OCI-LY7 (cell line): ENCODE results near the gene PHF14. TPM values are rescaled to one million over a fixed set of nuclear protein-coding genes. Genes with fewer than 3 reads are reported as not detected.

ENCODE experiments used
- BruUV-seq: library from RNA; stranded (reverse); fragments of 400-500 nt; replicated peaks from 2 replicates; lab custom pipeline; 2021; lab: Mats Ljungman, UMichigan
- CTCF ChIA-PET: fragments of 300-600 bp; sonication (Branson Sonifier 250); formaldehyde crosslinking; loops from one replicate; lab custom pipeline; 2022; ENCODE audit warnings: antibody characterized with exemption; ENCODE audit not compliant: unreplicated experiment; lab: Charles Lee
- POLR2A ChIA-PET: fragments of 300-600 bp; sonication (Branson Sonifier 250); formaldehyde crosslinking; loops from one replicate; lab custom pipeline; 2022; ENCODE audit warnings: antibody characterized with exemption; lab: Charles Lee
- DNase-seq: peaks from one replicate; pipeline ENCODE4 v3.0.0-alpha.2; 2015; ENCODE audit warnings: low spot score
- H2AFZ ChIP-seq: fragments of 200-600 bp; sonication (generic), shearing (Covaris generic); 2 replicates; pipeline ENCODE4 v1.6.1; 2014; ENCODE audit warnings: mild to moderate bottlenecking, antibody characterized with exemption, low read length, moderate library complexity
- H3K27ac ChIP-seq: fragments of 200-600 bp; sonication (generic); 2 replicates; pipeline ENCODE4 v1.5.1; 2014; ENCODE audit warnings: mixed run types, low read depth, mild to moderate bottlenecking, moderate library complexity, low read length, inconsistent platforms; ENCODE audit not compliant: poor library complexity, severe bottlenecking
- H3K36me3 ChIP-seq: fragments of 200-600 bp; sonication (generic); 2 replicates; pipeline ENCODE4 v1.6.1; 2014; ENCODE audit warnings: mild to moderate bottlenecking, antibody characterized with exemption, low read length, moderate library complexity, mixed read lengths; ENCODE audit not compliant: insufficient read depth
- H3K4me1 ChIP-seq: fragments of 200-600 bp; sonication (generic); 2 replicates; pipeline ENCODE4 v1.5.1; 2014; ENCODE audit warnings: mild to moderate bottlenecking, low read length; ENCODE audit not compliant: insufficient read depth, poor library complexity, severe bottlenecking
- H3K4me2 ChIP-seq: fragments of 200-600 bp; sonication (generic); 2 replicates; pipeline ENCODE4 v1.6.1; 2014; ENCODE audit warnings: mild to moderate bottlenecking, low read length
- H3K4me3 ChIP-seq: fragments of 200-600 bp; sonication (generic); 2 replicates; pipeline ENCODE4 v1.5.1; 2014; ENCODE audit warnings: mild to moderate bottlenecking, low read depth, low read length; ENCODE audit not compliant: poor library complexity, severe bottlenecking
- H3K79me2 ChIP-seq: fragments of 200-600 bp; sonication (generic); 2 replicates; pipeline ENCODE4 v1.6.1; 2016; ENCODE audit warnings: low read depth, mild to moderate bottlenecking, low read length, moderate library complexity, mixed read lengths; ENCODE audit not compliant: insufficient read depth
- H3K9me2 ChIP-seq: fragments of 200-600 bp; sonication (generic); 2 replicates; pipeline ENCODE4 v1.6.1; 2016; ENCODE audit warnings: mild to moderate bottlenecking, low read length, mixed read lengths; ENCODE audit not compliant: insufficient read depth
- H3K9me3 ChIP-seq: fragments of 200-600 bp; sonication (generic); 2 replicates; pipeline ENCODE4 v1.6.1; 2014; ENCODE audit warnings: mild to moderate bottlenecking, mixed run types, low read length, mixed read lengths
- H4K20me1 ChIP-seq: fragments of 200-600 bp; sonication (generic); 2 replicates; pipeline ENCODE4 v1.6.1; 2014; ENCODE audit warnings: mild to moderate bottlenecking, antibody characterized with exemption, low read length, moderate library complexity, mixed read lengths; ENCODE audit not compliant: insufficient read depth
- EZH2phosphoT487 ChIP-seq: fragments of 200-600 bp; sonication (generic); IDR thresholded peaks from 2 replicates; pipeline ENCODE4 v1.6.1; 2018; ENCODE audit warnings: low read depth, borderline replicate concordance, mild to moderate bottlenecking, mixed run types, antibody characterized with exemption, low read length, moderate library complexity, mixed read lengths
- intact Hi-C: fragments of 100-400 bp; cut with micrococcal nuclease; formaldehyde crosslinking; loops from one replicate; pipeline ENCODE4 v1.10.0; 2022; ENCODE audit not compliant: unreplicated experiment
- total RNA-seq, 2 experiments: library from RNA; depleted of rRNA in 1 of 2; stranded (reverse); fragments of >200 nt in 1 of 2; shearing (Covaris generic) in 1 of 2; gene quantifications; 2 replicates each; pipeline ENCODE4 v1.2.3, GENCODE V29; 2014 to 2022
- TF ChIP-seq, protein P1 (sequence below): fragments of 200-600 bp; sonication (generic); conservative IDR thresholded peaks from 2 replicates; pipeline ENCODE4 v1.5.1; 2014; ENCODE audit warnings: mild to moderate bottlenecking, antibody characterized with exemption, low read length, moderate library complexity, mixed read lengths

The PHF14 gene
- total RNA-seq, 2 experiments from 2014 or later: 39.9 to 55.5 TPM

DNA sequence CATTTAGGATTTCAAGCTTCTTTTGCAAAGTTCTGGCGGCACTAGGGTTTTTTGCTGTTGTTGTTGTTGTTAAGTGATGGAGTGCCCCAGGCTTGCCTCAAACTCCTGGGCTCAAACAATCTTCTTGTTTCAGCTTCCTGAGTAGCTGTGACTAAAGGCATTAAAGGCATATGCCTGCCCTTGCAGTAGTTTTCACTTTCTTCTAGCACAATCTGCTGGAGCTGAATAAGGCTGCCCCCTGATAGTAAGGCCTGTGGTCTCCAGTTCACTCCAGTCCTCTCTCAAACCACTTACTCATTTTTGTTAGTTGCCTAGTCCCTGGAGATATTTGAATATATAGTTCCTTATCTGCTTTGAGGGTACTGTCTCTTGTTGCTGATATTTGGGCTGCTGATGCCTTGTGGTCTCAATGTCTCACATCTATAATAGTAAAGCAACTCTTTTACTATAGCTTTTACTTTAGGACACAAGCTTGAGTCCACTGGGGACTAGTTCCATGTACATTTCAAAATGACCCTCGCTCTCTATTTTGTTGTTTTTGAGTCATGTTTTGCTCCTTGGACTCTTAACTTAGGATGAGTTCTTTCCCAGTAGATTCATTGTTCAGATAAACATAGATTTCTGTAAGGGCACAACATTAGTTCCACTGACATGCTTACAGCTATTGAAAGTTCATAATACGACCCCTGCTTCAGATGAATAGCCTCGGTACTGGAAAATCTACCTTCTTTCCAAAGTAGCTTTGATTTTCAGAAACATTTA is 25.5 kb downstream of the PHF14 start:
- POLR2A ChIA-PET: interaction anchor here (0.7 to 0.9 kb wide), 3 partner anchors 10 to 39 kb away, joined by 3 to 4 read pairs (median 3); no protein-coding TSS in a partner anchor

DNA sequence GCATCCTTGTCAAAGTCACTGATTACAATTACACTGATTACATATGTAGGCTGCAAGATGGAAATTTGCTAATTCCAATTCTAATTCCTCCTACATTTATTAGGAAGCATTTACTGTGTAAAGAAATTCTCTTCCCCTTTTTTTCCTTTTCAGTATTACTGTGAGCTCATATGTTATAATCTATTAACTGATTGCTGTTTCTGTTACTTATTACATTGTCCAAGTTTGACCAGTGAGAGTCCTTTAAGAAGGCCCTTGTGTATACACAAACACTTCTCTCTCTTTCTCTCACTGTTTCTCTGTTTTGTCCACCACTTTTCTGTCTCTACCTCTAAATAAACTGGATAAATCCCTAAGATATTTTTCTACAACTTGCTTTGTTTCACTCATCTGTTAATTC is 31.5 kb downstream of the PHF14 start:
- H3K4me3 ChIP-seq: no peak overlapping the region

More for the DNA sequence above, 25.5 kb downstream of the PHF14 start:
- intact Hi-C loops: no loop called here
- peaks cover 53% of the 10 kb centered on the region for H3K79me2 ChIP-seq
- H3K4me3 ChIP-seq: no peak overlapping the region
- H2AFZ ChIP-seq: no peak overlapping the region
- H3K9me2 ChIP-seq: no peaks in the 10 kb centered on the region
- H3K4me1 ChIP-seq: peaks cover 10% of the 10 kb centered on the region
- TF ChIP-seq, protein P1, sequence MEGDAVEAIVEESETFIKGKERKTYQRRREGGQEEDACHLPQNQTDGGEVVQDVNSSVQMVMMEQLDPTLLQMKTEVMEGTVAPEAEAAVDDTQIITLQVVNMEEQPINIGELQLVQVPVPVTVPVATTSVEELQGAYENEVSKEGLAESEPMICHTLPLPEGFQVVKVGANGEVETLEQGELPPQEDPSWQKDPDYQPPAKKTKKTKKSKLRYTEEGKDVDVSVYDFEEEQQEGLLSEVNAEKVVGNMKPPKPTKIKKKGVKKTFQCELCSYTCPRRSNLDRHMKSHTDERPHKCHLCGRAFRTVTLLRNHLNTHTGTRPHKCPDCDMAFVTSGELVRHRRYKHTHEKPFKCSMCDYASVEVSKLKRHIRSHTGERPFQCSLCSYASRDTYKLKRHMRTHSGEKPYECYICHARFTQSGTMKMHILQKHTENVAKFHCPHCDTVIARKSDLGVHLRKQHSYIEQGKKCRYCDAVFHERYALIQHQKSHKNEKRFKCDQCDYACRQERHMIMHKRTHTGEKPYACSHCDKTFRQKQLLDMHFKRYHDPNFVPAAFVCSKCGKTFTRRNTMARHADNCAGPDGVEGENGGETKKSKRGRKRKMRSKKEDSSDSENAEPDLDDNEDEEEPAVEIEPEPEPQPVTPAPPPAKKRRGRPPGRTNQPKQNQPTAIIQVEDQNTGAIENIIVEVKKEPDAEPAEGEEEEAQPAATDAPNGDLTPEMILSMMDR: no peak
- no peaks in the 10 kb centered on the region; the same call in none of the 2 replicates for H4K20me1 ChIP-seq
- H3K36me3 ChIP-seq: peaks cover 89% of the 10 kb centered on the region
- no TSS peak for BruUV-seq
- CTCF ChIA-PET: no interaction called here
- no peak overlapping the region for H3K4me2 ChIP-seq
- H3K27ac ChIP-seq: no peak overlapping the region
- DNase-seq: no peak
- H3K9me3 ChIP-seq: no peaks in the 10 kb centered on the region

DNA sequence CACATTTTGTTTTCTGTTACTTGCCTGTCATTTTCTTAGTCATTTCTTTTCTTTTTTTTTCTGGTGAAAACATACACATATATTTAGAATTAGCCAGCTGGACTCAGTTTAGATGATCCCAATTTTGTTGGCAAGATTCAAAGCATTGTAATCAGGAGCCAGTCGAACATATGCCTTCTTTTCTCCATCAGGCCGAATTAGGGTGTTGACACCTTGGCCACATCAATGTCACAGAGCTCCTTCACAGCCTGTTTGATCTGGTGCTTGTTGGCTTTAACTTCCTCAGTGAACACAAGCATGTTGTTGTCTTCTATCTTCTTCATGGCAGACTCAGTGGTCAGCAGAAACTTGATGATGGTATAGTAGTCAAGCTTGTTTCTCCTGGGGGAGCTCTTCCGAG is 32.6 kb downstream of the PHF14 start:
- BruUV-seq: no TSS peak
- intact Hi-C loops: no loop called here
- Histone ChIP-seq H4K20me1 (no peaks in the 10 kb centered on the region; the same call in 1 of the 2 replicates), H3K79me2 (peaks cover 68% of the 10 kb centered on the region), H3K36me3 (peaks cover 79% of the 10 kb centered on the region), H3K4me2 (no peak overlapping the region), H3K4me3 (no peak overlapping the region), H3K4me1 (no peaks in the 10 kb centered on the region), H3K27ac (no peak overlapping the region), H3K9me3 (no peaks in the 10 kb centered on the region), H2AFZ (no peak overlapping the region), H3K9me2 (no peaks in the 10 kb centered on the region)
- POLR2A ChIA-PET: interaction anchor here (0.7 to 1.1 kb wide), 2 partner anchors 32 to 234 kb away, joined by 4 read pairs; partner anchors contain the start of gene PHF14
- DNase-seq: no peak
- TF ChIP-seq EZH2phosphoT487: no peak
- TF ChIP-seq, protein P1: no peak
- CTCF ChIA-PET: no interaction called here

More for the DNA sequence above, 31.5 kb downstream of the PHF14 start:
- Histone ChIP-seq H3K27ac (no peak overlapping the region), H4K20me1 (no peaks in the 10 kb centered on the region), H2AFZ (no peak overlapping the region), H3K4me2 (no peak overlapping the region), H3K9me2 (no peaks in the 10 kb centered on the region), H3K36me3 (peaks cover 81% of the 10 kb centered on the region), H3K79me2 (peaks cover 69% of the 10 kb centered on the region), H3K4me1 (no peaks in the 10 kb centered on the region), H3K9me3 (no peaks in the 10 kb centered on the region)
- CTCF ChIA-PET: no interaction called here
- BruUV-seq: no TSS peak
- POLR2A ChIA-PET: interaction anchor here (1.0 kb wide), 1 partner anchor 19 kb away, joined by 5 read pairs; no protein-coding TSS in a partner anchor
- intact Hi-C loops: no loop called here
- no peak for TF ChIP-seq EZH2phosphoT487
- TF ChIP-seq, protein P1: no peak
- no peak for DNase-seq
